HL-60 (cell line): ENCODE measurements around the gene RAB26.
"Not testable (repeated sequence)": the region's sequence is repeated elsewhere in the genome, so short reads cannot be mapped to it uniquely, and the experiment has no call there.

Source experiments
- DNase-seq, 2 experiments: peaks; one replicate each; pipeline ENCODE4 v3.0.0-alpha.2; 2010 to 2020; ENCODE audit warnings: low read depth in 1 of 2, low spot score in 1 of 2
- H3K27ac ChIP-seq: fragments of 250-450 bp; sonication (Bioruptor Pico); replicated peaks from 2 replicates; pipeline ENCODE4 v1.5.1; 2020; ENCODE audit warnings: mild to moderate bottlenecking, moderate library complexity
- H3K27me3 ChIP-seq: fragments of 250-450 bp; sonication (Bioruptor Pico); 2 replicates; pipeline ENCODE4 v1.5.1; 2021; ENCODE audit warnings: mild to moderate bottlenecking, moderate library complexity; ENCODE audit not compliant: insufficient read depth, poor library complexity, severe bottlenecking
- H3K4me3 ChIP-seq: replicated peaks from 2 replicates; pipeline ENCODE4 v1.5.1; 2011; ENCODE audit warnings: mild to moderate bottlenecking, control low read depth, low read length; ENCODE audit not compliant: insufficient read depth
- GABPA ChIP-seq: IDR thresholded peaks from 2 replicates; pipeline ENCODE4 v1.6.1; 2012; ENCODE audit warnings: low read depth
- POLR2AphosphoS5 ChIP-seq: IDR thresholded peaks from 2 replicates; pipeline ENCODE4 v1.6.1; 2012; ENCODE audit warnings: low read depth
- SPI1 ChIP-seq: IDR thresholded peaks from 2 replicates; pipeline ENCODE4 v1.6.1; 2012; ENCODE audit warnings: low read depth, mild to moderate bottlenecking, borderline replicate concordance
- TF ChIP-seq, protein P1 (sequence below): IDR thresholded peaks from 2 replicates; pipeline ENCODE4 v1.6.1; 2012; ENCODE audit warnings: low read depth; ENCODE audit not compliant: insufficient replicate concordance
- TF ChIP-seq, protein P2 (sequence below): IDR thresholded peaks from one replicate; pipeline ENCODE4 v1.5.1; 2011; ENCODE audit warnings: low read length, control low read depth, inconsistent platforms; ENCODE audit not compliant: insufficient read depth

Gene RAB26

GRCh38 chr16:2199095-2199494 is 50.7 kb downstream of the RAB26 start:
- TF ChIP-seq, protein P1, sequence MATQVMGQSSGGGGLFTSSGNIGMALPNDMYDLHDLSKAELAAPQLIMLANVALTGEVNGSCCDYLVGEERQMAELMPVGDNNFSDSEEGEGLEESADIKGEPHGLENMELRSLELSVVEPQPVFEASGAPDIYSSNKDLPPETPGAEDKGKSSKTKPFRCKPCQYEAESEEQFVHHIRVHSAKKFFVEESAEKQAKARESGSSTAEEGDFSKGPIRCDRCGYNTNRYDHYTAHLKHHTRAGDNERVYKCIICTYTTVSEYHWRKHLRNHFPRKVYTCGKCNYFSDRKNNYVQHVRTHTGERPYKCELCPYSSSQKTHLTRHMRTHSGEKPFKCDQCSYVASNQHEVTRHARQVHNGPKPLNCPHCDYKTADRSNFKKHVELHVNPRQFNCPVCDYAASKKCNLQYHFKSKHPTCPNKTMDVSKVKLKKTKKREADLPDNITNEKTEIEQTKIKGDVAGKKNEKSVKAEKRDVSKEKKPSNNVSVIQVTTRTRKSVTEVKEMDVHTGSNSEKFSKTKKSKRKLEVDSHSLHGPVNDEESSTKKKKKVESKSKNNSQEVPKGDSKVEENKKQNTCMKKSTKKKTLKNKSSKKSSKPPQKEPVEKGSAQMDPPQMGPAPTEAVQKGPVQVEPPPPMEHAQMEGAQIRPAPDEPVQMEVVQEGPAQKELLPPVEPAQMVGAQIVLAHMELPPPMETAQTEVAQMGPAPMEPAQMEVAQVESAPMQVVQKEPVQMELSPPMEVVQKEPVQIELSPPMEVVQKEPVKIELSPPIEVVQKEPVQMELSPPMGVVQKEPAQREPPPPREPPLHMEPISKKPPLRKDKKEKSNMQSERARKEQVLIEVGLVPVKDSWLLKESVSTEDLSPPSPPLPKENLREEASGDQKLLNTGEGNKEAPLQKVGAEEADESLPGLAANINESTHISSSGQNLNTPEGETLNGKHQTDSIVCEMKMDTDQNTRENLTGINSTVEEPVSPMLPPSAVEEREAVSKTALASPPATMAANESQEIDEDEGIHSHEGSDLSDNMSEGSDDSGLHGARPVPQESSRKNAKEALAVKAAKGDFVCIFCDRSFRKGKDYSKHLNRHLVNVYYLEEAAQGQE, result no peak
- TF ChIP-seq, protein P2, sequence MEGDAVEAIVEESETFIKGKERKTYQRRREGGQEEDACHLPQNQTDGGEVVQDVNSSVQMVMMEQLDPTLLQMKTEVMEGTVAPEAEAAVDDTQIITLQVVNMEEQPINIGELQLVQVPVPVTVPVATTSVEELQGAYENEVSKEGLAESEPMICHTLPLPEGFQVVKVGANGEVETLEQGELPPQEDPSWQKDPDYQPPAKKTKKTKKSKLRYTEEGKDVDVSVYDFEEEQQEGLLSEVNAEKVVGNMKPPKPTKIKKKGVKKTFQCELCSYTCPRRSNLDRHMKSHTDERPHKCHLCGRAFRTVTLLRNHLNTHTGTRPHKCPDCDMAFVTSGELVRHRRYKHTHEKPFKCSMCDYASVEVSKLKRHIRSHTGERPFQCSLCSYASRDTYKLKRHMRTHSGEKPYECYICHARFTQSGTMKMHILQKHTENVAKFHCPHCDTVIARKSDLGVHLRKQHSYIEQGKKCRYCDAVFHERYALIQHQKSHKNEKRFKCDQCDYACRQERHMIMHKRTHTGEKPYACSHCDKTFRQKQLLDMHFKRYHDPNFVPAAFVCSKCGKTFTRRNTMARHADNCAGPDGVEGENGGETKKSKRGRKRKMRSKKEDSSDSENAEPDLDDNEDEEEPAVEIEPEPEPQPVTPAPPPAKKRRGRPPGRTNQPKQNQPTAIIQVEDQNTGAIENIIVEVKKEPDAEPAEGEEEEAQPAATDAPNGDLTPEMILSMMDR, result no peak
- TF ChIP-seq SPI1 (no peak), GABPA (no peak), POLR2AphosphoS5 (no peak)
- Histone ChIP-seq H3K27me3 (peaks cover 32% of the 10 kb centered on the region), H3K4me3 (no peak overlapping the region)

GRCh38 chr16:2199621-2200139 is 51.3 kb downstream of the RAB26 start:
- TF ChIP-seq POLR2AphosphoS5 (no peak), SPI1 (no peak), GABPA (no peak)
- TF ChIP-seq, protein P1, result no peak
- TF ChIP-seq, protein P2, result no peak
- H3K4me3 ChIP-seq, result no peak overlapping the region
- no peak overlapping the region for H3K27ac ChIP-seq
- no peak for DNase-seq
- peaks cover 27% of the 10 kb centered on the region for H3K27me3 ChIP-seq

More at GRCh38 chr16:2199095-2199494, 50.7 kb downstream of the RAB26 start:
- no peak overlapping the region for H3K27ac ChIP-seq
- no peak for DNase-seq

GRCh38 chr16:2200313-2200712 is 51.9 kb downstream of the RAB26 start:
- H3K27me3 ChIP-seq, result peaks cover 21% of the 10 kb centered on the region
- DNase-seq, result no peak

GRCh38 chr16:2203119-2203688 is 54.8 kb downstream of the RAB26 start:
- not testable (repeated sequence) for DNase-seq, H3K27ac ChIP-seq, H3K4me3 ChIP-seq, H3K27me3 ChIP-seq

More at GRCh38 chr16:2200313-2200712, 51.9 kb downstream of the RAB26 start:
- H3K27ac ChIP-seq, result no peak overlapping the region
- TF ChIP-seq, protein P1, result no peak
- no peak for TF ChIP-seq GABPA
- TF ChIP-seq SPI1, result no peak
- TF ChIP-seq, protein P2, result no peak
- no peak for TF ChIP-seq POLR2AphosphoS5
- H3K4me3 ChIP-seq, result no peak overlapping the region
